Neural crest cell (in vitro differentiated cells): ENCODE data around the gene COL23A1. TPM values are rescaled to one million over a fixed set of nuclear protein-coding genes. Genes with fewer than 3 reads are reported as not detected.
A peak's percentile ranks its signal among the peaks of the same experiment; 100 is the strongest.

ENCODE experiments used
- DNase-seq: peaks from one replicate; pipeline ENCODE4 v3.0.0; 2021; ENCODE audit warnings: low read depth, mixed read lengths, low spot score
- H3K27ac Mint-ChIP-seq: one replicate; pipeline ENCODE4 v1.8.0; 2021; ENCODE audit warnings: mild to moderate bottlenecking, mixed read lengths; ENCODE audit not compliant: unreplicated experiment
- H3K27me3 Mint-ChIP-seq: 2 replicates; pipeline ENCODE4 v1.8.0; 2021; ENCODE audit warnings: low read depth, mild to moderate bottlenecking, mixed read lengths
- H3K36me3 Mint-ChIP-seq: 2 replicates; pipeline ENCODE4 v1.8.0; 2021; ENCODE audit warnings: low read depth, mild to moderate bottlenecking, mixed read lengths
- H3K4me1 Mint-ChIP-seq: 2 replicates; pipeline ENCODE4 v1.8.0; 2021; ENCODE audit warnings: mixed read lengths
- H3K4me3 Mint-ChIP-seq: one replicate; pipeline ENCODE4 v1.8.0; 2021; ENCODE audit warnings: mild to moderate bottlenecking, mixed read lengths
- H3K9me3 Mint-ChIP-seq: 2 replicates; pipeline ENCODE4 v1.8.0; 2021; ENCODE audit warnings: mixed read lengths
- CTCF ChIP-seq: fragments of 200-600 bp; sonication (generic); conservative IDR thresholded peaks from 2 replicates; pipeline ENCODE4 v1.5.0; 2021; ENCODE audit warnings: antibody characterized with exemption, mild to moderate bottlenecking
- total RNA-seq: library from RNA; stranded (reverse); gene quantifications from 2 replicates; pipeline ENCODE4 v1.2.1, GENCODE V29; 2021

COL23A1 gene
- total RNA-seq, 1 donor from 2014 or later, result 33.7 TPM

GRCh38 chr5:178536541-178537466 is 53.4 kb downstream of the COL23A1 start:
- TF ChIP-seq CTCF, result no peak
- H3K27me3 Mint-ChIP-seq, result peaks cover 10% of the 10 kb centered on the region
- no peak for DNase-seq
- peaks cover 31% of the 10 kb centered on the region for H3K4me1 Mint-ChIP-seq
- no peak overlapping the region for H3K27ac Mint-ChIP-seq
- no peaks in the 10 kb centered on the region for H3K36me3 Mint-ChIP-seq
- no peaks in the 10 kb centered on the region for H3K9me3 Mint-ChIP-seq
- no peak overlapping the region for H3K4me3 Mint-ChIP-seq

GRCh38 chr5:178535299-178536175 is 54.7 kb downstream of the COL23A1 start:
- H3K27me3 Mint-ChIP-seq, result peaks cover 3% of the 10 kb centered on the region
- no peak for DNase-seq
- TF ChIP-seq CTCF, result no peak

GRCh38 chr5:178533136-178533535 is 57.1 kb downstream of the COL23A1 start:
- Mint-ChIP-seq H3K4me3 (no peak overlapping the region), H3K9me3 (no peaks in the 10 kb centered on the region), H3K27me3 (no peaks in the 10 kb centered on the region), H3K27ac (no peak overlapping the region), H3K36me3 (no peaks in the 10 kb centered on the region), H3K4me1 (peaks cover 21% of the 10 kb centered on the region)
- no peak for DNase-seq
- no peak for TF ChIP-seq CTCF

More at GRCh38 chr5:178535299-178536175, 54.7 kb downstream of the COL23A1 start:
- Mint-ChIP-seq H3K4me3 (no peak overlapping the region), H3K4me1 (peaks cover 28% of the 10 kb centered on the region), H3K9me3 (no peaks in the 10 kb centered on the region), H3K27ac (peak overlapping the region; percentile 14), H3K36me3 (no peaks in the 10 kb centered on the region)

GRCh38 chr5:178532666-178533065 is 57.5 kb downstream of the COL23A1 start:
- Mint-ChIP-seq H3K9me3 (no peaks in the 10 kb centered on the region), H3K27me3 (no peaks in the 10 kb centered on the region), H3K4me3 (no peak overlapping the region), H3K27ac (no peak overlapping the region), H3K4me1 (peaks cover 21% of the 10 kb centered on the region), H3K36me3 (no peaks in the 10 kb centered on the region)
- DNase-seq, result no peak
- TF ChIP-seq CTCF, result no peak

- Mint-ChIP-seq H3K27ac (no peak overlapping the region), H3K9me3 (no peaks in the 10 kb centered on the region), H3K4me1 (peaks cover 24% of the 10 kb centered on the region), H3K4me3 (no peak overlapping the region), H3K36me3 (no peaks in the 10 kb centered on the region), H3K27me3 (no peaks in the 10 kb centered on the region)
- TF ChIP-seq CTCF, result no peak
- DNase-seq, result no peak
Measured at GRCh38 chr5:178532236-178532635, 58.0 kb downstream of the COL23A1 start.
